GM18520 (cell line): Measurements from ENCODE around the gene PEX6.
A peak's percentile ranks its signal among the peaks of the same experiment; 100 is the strongest.

Source experiments
- ATAC-seq: cut with Tn5 transposase; IDR thresholded peaks from one replicate; pipeline ENCODE4 v1.9.1; 2021; ENCODE audit not compliant: unreplicated experiment

PEX6 gene

GRCh38 chr6:42996513-42996912 is 17.5 kb upstream of the PEX6 start:
- ATAC-seq: no peak

GRCh38 chr6:42993445-42993844 is 14.5 kb upstream of the PEX6 start:
- ATAC-seq: no peak

DNA sequence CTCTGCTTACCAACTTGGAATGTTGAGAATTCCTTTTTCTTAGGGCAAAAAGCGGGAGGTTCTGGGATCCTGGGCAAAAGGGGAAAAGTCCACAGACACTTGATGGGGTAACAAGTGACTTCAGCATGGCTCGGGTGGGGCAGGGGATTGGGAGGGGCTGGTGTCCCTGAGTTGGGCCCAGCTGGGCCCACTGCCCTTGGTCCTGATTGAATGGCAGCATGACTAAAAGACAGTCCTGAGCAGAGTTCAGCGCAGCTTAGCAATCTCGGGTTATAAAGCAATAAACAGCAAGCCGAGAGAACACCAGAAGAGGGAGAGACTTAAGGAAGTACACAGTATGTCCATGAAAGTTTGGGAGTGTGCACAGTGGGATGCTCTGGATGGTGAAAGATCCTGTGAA is 10.9 kb upstream of the PEX6 start:
- no peak for ATAC-seq

DNA sequence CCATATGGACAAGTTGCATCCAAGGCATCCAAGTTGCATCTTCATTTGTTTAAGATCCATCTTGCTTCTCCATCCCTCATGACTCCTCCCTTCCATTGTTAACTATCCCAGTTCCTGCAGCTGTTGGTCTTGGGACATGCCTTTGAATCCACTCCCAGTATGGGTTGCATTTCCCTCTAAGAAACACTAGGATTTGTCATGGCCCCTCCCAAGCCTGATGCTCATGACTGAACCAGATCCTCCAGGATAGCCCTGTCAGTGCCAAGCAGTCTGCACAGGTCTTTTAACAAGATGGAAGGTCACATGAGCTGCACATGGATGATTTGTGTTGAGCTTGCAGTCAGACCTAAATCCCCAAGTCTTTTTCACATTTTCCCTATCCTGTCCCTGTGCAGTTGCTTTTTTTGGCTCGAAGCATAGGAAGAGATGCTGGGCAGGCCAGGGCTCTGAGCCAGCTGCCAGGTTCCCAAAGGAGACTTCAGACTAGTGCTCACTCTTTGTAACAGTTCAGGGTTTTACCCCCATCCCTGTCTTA is 9.6 kb upstream of the PEX6 start:
- ATAC-seq: no peak

GRCh38 chr6:42987533-42988451 is 8.8 kb upstream of the PEX6 start:
- no peak for ATAC-seq

- no peak for ATAC-seq
Observed at GRCh38 chr6:42984924-42985475, 6.0 kb upstream of the PEX6 start.

DNA sequence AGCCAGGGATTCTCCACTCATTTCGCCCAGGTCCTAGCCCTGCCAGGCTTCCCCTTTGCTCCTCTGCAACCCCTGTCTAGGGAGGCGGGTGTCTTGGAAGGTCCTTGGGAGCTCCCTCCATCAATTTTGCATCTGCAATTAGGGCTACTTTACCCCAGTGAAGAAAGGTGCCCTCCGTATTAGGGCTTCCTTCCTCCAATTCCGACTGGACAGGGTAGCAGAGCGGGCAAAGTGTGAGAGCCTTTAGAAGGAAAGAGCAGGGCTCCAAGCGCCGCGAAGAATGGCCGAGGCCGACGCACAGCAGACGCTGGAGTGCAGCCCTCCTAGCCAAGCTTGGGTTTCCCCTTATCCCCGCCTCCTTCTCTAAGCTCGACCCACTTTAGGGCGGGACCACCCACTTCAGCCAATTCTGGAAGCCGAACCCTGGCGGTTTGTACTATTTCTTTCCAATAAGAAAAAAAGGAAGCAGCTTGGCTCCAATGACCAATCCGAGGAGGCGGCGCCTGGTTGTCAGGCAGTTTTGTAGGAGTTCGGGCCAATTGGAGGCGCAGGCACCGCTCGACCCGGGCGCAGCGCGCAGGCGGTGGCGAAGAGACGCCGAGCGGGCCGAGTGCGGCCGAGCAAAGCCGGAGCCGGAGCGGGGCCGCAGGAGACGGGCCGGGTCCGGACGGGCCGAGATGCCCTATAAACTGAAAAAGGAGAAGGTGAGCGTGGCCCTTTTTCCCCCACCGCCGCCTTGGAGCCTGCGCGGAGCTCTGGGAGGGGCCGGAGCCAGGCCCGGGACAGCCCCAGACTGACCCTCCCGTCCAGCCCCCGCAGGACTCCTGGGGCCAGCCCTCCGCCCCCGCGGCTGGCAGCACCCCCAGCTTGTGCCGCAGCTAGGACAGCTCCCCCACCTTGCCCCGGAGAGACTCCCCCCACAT is 5.3 kb upstream of the PEX6 start, which contains the start of gene PPP2R5D:
Gene PPP2R5D (plus strand): TSS at position 570 of the 923 bp plus-strand sequence. CDS start 108 bp downstream, at position 678.
- ATAC-seq: peak; percentile 93

- no peak for ATAC-seq
Observed at GRCh38 chr6:42981836-42982235, 2.9 kb upstream of the PEX6 start.

DNA sequence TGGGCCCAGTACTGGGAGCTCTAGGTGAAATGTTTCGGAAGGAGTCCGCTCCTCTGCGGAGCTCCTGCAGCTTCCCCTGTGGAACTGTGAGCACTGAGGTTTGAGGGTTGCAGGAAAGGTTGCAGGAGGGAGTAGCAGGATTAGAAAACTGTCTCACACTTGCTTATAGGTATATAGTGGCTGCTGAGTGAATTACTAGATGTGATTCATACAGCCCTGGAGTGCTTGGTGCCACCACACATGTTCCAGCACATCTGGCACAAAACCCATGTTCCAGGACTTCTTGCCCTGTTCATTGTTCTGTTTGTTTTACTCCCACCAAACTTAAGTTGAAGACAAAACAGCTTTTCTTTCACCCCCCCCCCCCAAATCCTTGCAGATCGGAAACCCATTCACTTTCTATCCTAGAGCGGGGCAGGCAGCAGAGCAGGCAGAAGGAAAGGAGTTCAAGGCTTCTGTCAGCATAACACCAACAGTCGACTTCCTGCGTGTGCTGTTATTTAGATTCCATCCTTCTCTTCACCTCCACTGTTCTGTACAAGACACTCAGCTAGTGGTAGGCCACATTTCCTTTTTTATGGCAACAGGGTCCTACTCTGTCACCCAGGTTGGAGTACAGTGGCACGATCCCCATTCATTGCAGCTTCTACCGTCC is 669 bp upstream of the PEX6 start:
- ATAC-seq: no peak

DNA sequence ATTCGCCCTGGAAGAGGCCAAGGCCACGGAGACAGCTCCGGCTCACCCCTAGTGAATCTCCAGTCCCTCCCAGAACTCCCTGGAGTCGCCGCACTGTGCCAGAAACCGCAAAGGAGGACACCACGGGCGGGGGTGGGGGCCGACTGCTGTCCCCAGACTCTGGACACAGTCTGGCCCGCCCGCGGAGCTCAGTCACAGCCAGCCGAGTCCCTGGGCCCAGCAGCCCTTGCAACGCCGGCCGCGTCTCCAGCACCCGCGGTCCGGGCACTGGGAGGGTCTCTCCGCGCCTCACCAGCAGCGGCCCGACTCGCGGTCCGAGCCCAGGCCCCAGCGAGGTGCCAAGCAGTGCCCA is 518 bp downstream of the PEX6 start:
- ATAC-seq: no peak

DNA sequence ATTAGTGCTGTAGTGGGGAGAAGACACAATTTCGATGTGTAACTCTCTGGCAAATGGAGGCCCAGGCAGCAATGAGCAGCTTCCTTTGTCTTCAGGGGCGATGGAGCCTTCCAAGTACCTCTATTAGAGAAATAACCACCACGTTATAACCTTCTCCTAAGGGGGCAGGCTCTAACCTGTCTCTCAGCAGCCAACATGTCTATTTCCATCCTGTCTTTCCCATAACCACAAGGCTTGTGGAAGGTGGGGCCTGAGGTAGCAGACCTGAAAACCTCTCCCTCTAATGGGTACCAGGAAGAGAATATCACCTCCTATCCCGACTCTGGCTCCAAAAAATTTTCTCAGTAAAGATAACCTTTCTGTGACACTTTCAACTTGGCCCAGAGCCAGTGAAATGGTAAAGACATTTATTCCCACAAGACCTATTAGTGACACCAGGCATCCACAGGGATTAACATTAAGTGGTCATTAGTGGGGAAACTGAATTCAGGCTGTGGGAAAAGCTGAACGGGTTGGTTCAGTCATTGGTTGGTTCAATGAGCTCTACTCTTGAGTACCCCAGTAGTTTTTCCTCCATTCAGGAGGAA is 4.0 kb downstream of the PEX6 start:
- no peak for ATAC-seq

DNA sequence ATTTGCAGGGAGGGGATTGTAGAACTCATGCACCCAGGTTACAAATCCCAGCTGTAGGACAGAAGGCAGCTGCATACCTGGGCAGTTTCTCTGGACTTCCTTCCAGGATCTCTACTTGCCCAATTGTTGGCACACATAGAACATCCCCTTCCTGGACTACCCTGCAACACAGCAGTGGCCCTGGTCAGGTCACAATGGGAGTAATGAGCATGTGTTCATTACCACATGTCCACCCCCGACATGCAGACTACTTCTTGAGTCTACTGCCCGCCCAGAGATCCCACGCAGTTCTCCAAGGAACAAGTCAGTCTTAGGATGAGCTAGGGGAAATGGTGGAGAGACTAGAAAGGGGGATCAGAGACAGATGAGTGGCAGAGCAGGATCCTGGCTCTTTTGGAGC is 5.1 kb downstream of the PEX6 start:
- no peak for ATAC-seq

DNA sequence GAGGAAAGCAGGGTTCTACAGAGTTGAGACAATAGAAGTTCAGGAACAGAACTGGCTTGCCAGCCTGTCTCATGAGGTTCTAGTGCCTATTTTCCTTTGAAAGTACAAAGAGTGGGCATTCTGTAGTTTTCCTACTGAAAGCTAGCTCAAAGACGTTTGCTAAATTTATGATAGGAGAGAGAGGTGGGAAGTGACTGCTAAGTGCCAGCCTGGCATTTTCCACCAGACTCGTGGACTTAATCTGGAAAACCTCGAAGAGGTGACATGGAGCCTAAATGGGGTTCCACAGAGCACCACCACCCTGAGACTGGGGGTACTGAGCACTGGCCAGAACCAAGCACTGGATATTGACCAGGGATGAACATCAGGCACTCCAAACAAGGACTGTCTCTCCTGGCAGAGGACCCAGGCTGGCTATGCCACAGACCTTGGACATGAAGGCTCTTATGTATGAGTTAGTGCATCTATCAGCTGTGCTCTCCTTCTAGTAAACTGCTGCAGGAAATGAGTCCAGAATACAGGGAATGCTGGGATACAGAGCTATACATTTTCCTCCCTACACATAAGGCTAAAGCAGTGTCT is 7.1 kb downstream of the PEX6 start:
- no peak for ATAC-seq

- no peak for ATAC-seq
Observed at GRCh38 chr6:42970871-42971612, 7.9 kb downstream of the PEX6 start.

- ATAC-seq: no peak
Observed at GRCh38 chr6:42969934-42970333, 9.0 kb downstream of the PEX6 start.

GRCh38 chr6:42969431-42969830 is 9.6 kb downstream of the PEX6 start:
- ATAC-seq: no peak

DNA sequence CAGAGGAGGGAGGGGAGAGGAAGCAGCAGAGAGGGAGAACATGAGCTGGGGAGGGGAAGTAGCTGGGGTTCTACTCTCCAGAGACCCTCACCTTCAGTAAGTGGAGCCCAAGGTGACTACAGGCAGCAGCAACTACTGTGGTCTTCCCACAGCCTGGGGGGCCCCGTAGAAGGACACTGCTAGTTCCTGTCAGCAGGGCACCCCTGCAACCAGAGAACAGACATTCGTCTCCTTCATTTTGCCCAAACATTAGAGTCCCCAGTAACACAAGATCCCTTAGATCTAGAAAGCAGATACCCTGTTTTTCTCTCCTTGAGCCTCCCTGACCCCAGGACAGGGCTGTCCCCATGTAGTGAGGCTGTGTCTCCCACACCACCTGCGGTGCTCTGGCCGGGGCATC is 10.2 kb downstream of the PEX6 start:
- ATAC-seq: no peak

DNA sequence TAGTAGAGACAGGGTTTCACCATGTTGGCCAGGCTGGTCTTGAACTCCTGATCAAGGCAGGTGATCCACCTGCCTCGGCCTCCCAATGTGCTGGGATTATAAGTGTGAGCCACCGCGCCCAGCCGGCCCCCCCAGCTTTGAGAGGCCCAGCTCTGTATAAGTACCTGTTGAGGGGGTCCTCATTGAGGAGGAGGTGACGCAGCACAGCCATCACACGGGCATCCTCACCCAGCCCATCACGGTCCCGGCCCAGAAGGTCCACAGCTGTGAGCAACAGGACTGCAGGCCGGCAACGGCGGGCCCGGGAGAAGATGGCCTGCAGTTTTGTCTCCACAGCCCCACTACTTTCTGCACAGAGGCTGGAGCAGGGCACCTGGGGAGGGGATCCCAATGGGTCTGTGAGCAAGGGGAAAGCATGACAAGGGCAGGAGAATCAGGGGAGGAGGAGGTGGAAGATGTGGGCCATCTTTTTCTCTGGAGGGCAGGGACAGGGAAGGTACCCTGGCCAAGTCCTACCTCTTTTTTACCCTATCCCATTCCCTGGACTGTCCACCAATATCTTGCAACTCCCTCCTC is 10.8 kb downstream of the PEX6 start:
- no peak for ATAC-seq

DNA sequence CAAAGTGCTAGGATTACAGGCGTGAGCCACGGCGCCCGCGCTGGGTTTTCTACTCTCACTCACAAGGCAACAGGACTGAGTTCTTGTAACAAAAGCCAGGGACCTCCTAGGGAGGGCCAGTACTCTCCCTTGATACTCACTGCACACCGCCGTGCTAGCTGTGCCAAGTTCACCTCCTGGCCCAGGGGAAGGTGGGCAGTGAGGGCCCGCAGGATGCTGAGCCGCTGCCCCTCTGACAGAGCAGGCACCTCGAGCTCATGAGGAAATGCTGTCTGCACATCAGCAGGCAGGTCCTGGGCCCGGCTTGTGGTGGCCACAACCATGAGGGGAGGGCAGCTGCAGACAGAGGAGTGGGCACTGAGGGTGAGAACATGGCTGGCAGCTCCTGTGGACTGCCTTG is 11.8 kb downstream of the PEX6 start:
- ATAC-seq: no peak
